Heart right ventricle (tissue), 16 donors: ENCODE measurements around the gene EGR1. TPM values are rescaled to one million over a fixed set of nuclear protein-coding genes. Genes with fewer than 3 reads are reported as not detected.

Experiments used
- ATAC-seq, 8 donors: fragments of 200-7000 bp; cut with Tn5 transposase; one replicate each; pipeline ENCODE4 v1.9.1; 2020; ENCODE audit warnings: mild to moderate bottlenecking in 8 of 8, moderate library complexity in 8 of 8, moderate number of reproducible peaks in 1 of 8
- DNase-seq, 2 donors: peaks; one replicate each; pipeline ENCODE4 v3.0.0-alpha.2; 2020
- H3K27ac ChIP-seq, 10 donors: fragments of 200-600 bp; sonication (generic) in 2 of 10; one replicate each; pipeline versions ENCODE4 v1.5.0 to v1.8.0; 2020 to 2022; ENCODE audit warnings: mild to moderate bottlenecking in 3 of 10
- H3K27me3 ChIP-seq, 7 donors: fragments of 200-600 bp; one replicate each; pipeline ENCODE4 v1.8.0; 2021 to 2022; ENCODE audit warnings: mild to moderate bottlenecking in 2 of 7
- H3K36me3 ChIP-seq, 9 donors: fragments of 200-600 bp; sonication (generic) in 1 of 9; one replicate each; pipeline versions ENCODE4 v1.5.0 to v1.8.0; 2020 to 2022; ENCODE audit warnings: mild to moderate bottlenecking in 2 of 9
- H3K4me1 ChIP-seq, 9 donors: fragments of 200-600 bp; sonication (generic) in 1 of 9; one replicate each; pipeline versions ENCODE4 v1.5.0 to v1.8.0; 2020 to 2022; ENCODE audit warnings: mild to moderate bottlenecking in 4 of 9
- H3K4me3 ChIP-seq, 10 donors: fragments of 200-600 bp; sonication (generic) in 2 of 10; one replicate each; pipeline versions ENCODE4 v1.5.0 to v1.8.0; 2020 to 2022; ENCODE audit warnings: mild to moderate bottlenecking in 7 of 10, moderate library complexity in 2 of 10
- H3K9me3 ChIP-seq, 11 donors: fragments of 200-600 bp in 10 of 11; sonication (generic) in 2 of 11; one replicate each; pipeline versions ENCODE4 v1.5.0 to v1.8.0; 2013 to 2022; ENCODE audit warnings: mild to moderate bottlenecking in 2 of 11, control low read depth in 1 of 11, moderate library complexity in 1 of 11
- CTCF ChIP-seq, 9 donors: fragments of 200-600 bp; sonication (generic) in 2 of 9; IDR thresholded peaks; one replicate each; pipeline versions ENCODE4 v1.5.0 to v1.8.0; 2021 to 2022; ENCODE audit warnings: antibody characterized with exemption in 9 of 9, mild to moderate bottlenecking in 5 of 9, moderate library complexity in 1 of 9
- WGBS, 2 donors: extraction: QIAGEN DNeasy Blood & Tissue Kit; methylation state at CpG; one replicate each; pipeline ENCODE4 v1.1.7; 2013; ENCODE audit warnings: inconsistent platforms in 1 of 2; 5-methylcytosine and 5-hydroxymethylcytosine counted together
- intact Hi-C, 10 donors: fragments of 100-400 bp; cut with DNase I; formaldehyde crosslinking; loops; one replicate each; pipeline versions ENCODE4 v1.11.1 to v1.14.2; 2022
- polyA plus RNA-seq, 2 donors: library from polyadenylated mRNA; stranded (reverse); fragments of 200-250 nt; gene quantifications; one replicate each; pipeline ENCODE4 v1.2.3, GENCODE V29; 2013
- total RNA-seq, 10 donors: library from RNA; stranded (reverse); fragmentation: NEBNext Ultra II Directional in 3 of 10; extraction: Animal tissue kit (Norgen Biotek cat#: 25700) in 3 of 10; gene quantifications; one replicate each; pipeline versions ENCODE4 v1.2.1 to v1.2.4, GENCODE V29; 2021 to 2023
- donor health status: Arrhythmogenic right ventricular cardiomyopathy.
- donor health status: ischemic (EF 13 %, LVEDD 7.1; RV severe dilation, severe dysfunction).
- donor health status: healthy with polysubstance abuse.
- donor health status: DM: no; HTN: yes; CAD: no.
- donor health status: DM: no; HTN: no; CAD: no.
- donor health status: ischemic (EF 25% LVEDD 6.9; RV normal size, moderate dysfunction).
- donor health status: ischemic (EF 25% LVEDD 5.7; RV mildly dilated, moderate dysfunction).
- donor health status: healthy.
- donor health status: DM: yes; HTN: yes; CAD: no.
- donor health status: Ischemic cardiomyopathy.
- donor health status: ischemic (EF 35%, LVEDD 5.7; RV mildly dilated, moderate dysfunction).
- donor health status: nonischemic (EF 11% LVEDD 7.7; RV severe dilation, severe dysfunction).
- donor health status: DM: yes; HTN: yes; CAD: no.
- donor health status: PGD.
- donor health status: ischemic (EF 29% LVEDD 5.4; RV normal size, mild dysfunction).
- donor health status: nonischemic (EF 23%, LVEDD 6.1; RV moderate dilation, normal function).

EGR1 gene
- total and polyA plus RNA-seq, 12 donors, result 5.2 to 164 (median 33.7) TPM

GRCh38 chr5:138468133-138468965, 3.1 kb downstream of the EGR1 start:
- no peak for TF ChIP-seq CTCF (IDR thresholded peaks at IDR 0.05)
- Histone ChIP-seq H3K4me1 (peaks cover 2 to 36% (median 28%) of the 10 kb centered on the region in 9 donors), H3K36me3 (peaks cover 0 to 27% (median 19%) of the 10 kb centered on the region in 9 donors), H3K4me3 (peak overlapping the region in 8 of 10 donors; percentile 57 to 98 (median 82)), H3K27me3 (no peaks in the 10 kb centered on the region), H3K9me3 (no peaks in the 10 kb centered on the region), H3K27ac (peak overlapping the region in 2 of 10 donors; percentile 21 to 99)
- DNase-seq, result no peak
- no peak for ATAC-seq
- 87 to 89% methylated on average over 7 of the region's 7 CpGs for WGBS, 2 donors
- intact Hi-C loops, result loop anchor here in 2 of 10 donors (5.0 to 10.0 kb wide), 2 partner anchors 34 to 76 kb away; partner anchors contain the start of gene ETF1 (in 1 of the 2)

- intact Hi-C loops, result loop anchor here in 2 of 10 donors (5.0 to 10.0 kb wide), 2 partner anchors 33 to 76 kb away; partner anchors contain the start of gene ETF1 (in 1 of the 2)
- no peak for TF ChIP-seq CTCF (IDR thresholded peaks at IDR 0.05)
- Histone ChIP-seq H3K4me1 (peaks cover 2 to 31% (median 24%) of the 10 kb centered on the region in 9 donors), H3K4me3 (peak overlapping the region in 3 of 10 donors; percentile 87 to 98 (median 94)), H3K36me3 (peaks cover 0 to 27% (median 19%) of the 10 kb centered on the region in 9 donors), H3K27me3 (no peaks in the 10 kb centered on the region), H3K9me3 (no peaks in the 10 kb centered on the region), H3K27ac (no peak overlapping the region)
- DNase-seq (no peak), ATAC-seq (no peak)
- WGBS, 2 donors, result 91 to 92% methylated on average over 8 of the region's 8 CpGs
Observed at GRCh38 chr5:138468966-138469539, 3.8 kb downstream of the EGR1 start.

GRCh38 chr5:138469540-138470321, 4.5 kb downstream of the EGR1 start:
- H3K36me3 ChIP-seq, result peaks cover 0 to 27% (median 19%) of the 10 kb centered on the region in 9 donors
- H3K27ac ChIP-seq, result peak overlapping the region in 1 of 10 donors; percentile 26
- DNase-seq (peak in 1 of 2 donors; percentile 47), ATAC-seq (peak in 6 of 8 donors; percentile 9 to 38 (median 18))
- no peak for TF ChIP-seq CTCF (IDR thresholded peaks at IDR 0.05)
- intact Hi-C loops, result loop anchor here in 2 of 10 donors (5.0 to 10.0 kb wide), 2 partner anchors 33 to 75 kb away; partner anchors contain the start of gene ETF1 (in 1 of the 2)
- WGBS, 2 donors, result 67 to 75% methylated on average over 8 of the region's 8 CpGs
- H3K4me3 ChIP-seq, result no peak overlapping the region
- no peaks in the 10 kb centered on the region for H3K27me3 ChIP-seq
- peaks cover 2 to 29% (median 22%) of the 10 kb centered on the region in 9 donors for H3K4me1 ChIP-seq
- H3K9me3 ChIP-seq, result no peaks in the 10 kb centered on the region
